GM23338 (cell line): ENCODE measurements around the gene EHD2.

Experiments used
- CTCF ChIP-seq, 2 experiments: fragments of 200-600 bp in 1 of 2; sonication (generic) in 1 of 2; conservative IDR thresholded peaks; 2 replicates each; pipeline versions ENCODE4 v1.5.1 to v1.6.1; 2016 to 2017; ENCODE audit warnings: antibody characterized with exemption in 2 of 2, low read depth in 2 of 2, mild to moderate bottlenecking in 2 of 2, moderate library complexity in 1 of 2
- EZH2phosphoT487 ChIP-seq: fragments of 200-600 bp; sonication (generic); IDR thresholded peaks from one replicate; pipeline ENCODE4 v1.8.1; 2018; ENCODE audit warnings: antibody characterized with exemption; ENCODE audit not compliant: unreplicated experiment
- NANOG ChIP-seq: IDR thresholded peaks from 2 replicates; pipeline ENCODE4 v1.6.1; 2016; ENCODE audit warnings: antibody characterized with exemption, borderline replicate concordance
- POLR2AphosphoS5 ChIP-seq: IDR thresholded peaks from 2 replicates; pipeline ENCODE4 v1.6.1; 2016; ENCODE audit warnings: antibody characterized with exemption, low read depth
- TF ChIP-seq, protein P1 (sequence below): IDR thresholded peaks from one replicate; pipeline ENCODE4 v1.6.1; 2018; ENCODE audit warnings: antibody characterized with exemption; ENCODE audit not compliant: unreplicated experiment

GRCh38 chr19:47755065-47755761, 42.0 kb downstream of the EHD2 start:
- TF ChIP-seq CTCF (conservative IDR thresholded peaks at IDR 0.05; ENCODE audit: low read depth in 2 of 2), result no peak
- TF ChIP-seq POLR2AphosphoS5, result no peak
- no peak for TF ChIP-seq EZH2phosphoT487
- no peak for TF ChIP-seq NANOG
- TF ChIP-seq, protein P1, sequence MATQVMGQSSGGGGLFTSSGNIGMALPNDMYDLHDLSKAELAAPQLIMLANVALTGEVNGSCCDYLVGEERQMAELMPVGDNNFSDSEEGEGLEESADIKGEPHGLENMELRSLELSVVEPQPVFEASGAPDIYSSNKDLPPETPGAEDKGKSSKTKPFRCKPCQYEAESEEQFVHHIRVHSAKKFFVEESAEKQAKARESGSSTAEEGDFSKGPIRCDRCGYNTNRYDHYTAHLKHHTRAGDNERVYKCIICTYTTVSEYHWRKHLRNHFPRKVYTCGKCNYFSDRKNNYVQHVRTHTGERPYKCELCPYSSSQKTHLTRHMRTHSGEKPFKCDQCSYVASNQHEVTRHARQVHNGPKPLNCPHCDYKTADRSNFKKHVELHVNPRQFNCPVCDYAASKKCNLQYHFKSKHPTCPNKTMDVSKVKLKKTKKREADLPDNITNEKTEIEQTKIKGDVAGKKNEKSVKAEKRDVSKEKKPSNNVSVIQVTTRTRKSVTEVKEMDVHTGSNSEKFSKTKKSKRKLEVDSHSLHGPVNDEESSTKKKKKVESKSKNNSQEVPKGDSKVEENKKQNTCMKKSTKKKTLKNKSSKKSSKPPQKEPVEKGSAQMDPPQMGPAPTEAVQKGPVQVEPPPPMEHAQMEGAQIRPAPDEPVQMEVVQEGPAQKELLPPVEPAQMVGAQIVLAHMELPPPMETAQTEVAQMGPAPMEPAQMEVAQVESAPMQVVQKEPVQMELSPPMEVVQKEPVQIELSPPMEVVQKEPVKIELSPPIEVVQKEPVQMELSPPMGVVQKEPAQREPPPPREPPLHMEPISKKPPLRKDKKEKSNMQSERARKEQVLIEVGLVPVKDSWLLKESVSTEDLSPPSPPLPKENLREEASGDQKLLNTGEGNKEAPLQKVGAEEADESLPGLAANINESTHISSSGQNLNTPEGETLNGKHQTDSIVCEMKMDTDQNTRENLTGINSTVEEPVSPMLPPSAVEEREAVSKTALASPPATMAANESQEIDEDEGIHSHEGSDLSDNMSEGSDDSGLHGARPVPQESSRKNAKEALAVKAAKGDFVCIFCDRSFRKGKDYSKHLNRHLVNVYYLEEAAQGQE, result no peak
